Stomach (tissue), 9 donors: ENCODE data around the gene TBC1D10B. TPM values are rescaled to one million over a fixed set of nuclear protein-coding genes. Genes with fewer than 3 reads are reported as not detected.
A peak's percentile ranks its signal among the peaks of the same experiment; 100 is the strongest.

Source experiments
- DNase-seq, 2 donors: peaks; one replicate each; pipeline versions ENCODE4 v3.0.0 to v3.0.0-alpha.2; 2013 to 2019
- H3K27ac ChIP-seq, 5 donors: fragments of 200-600 bp in 4 of 5; sonication (generic) in 4 of 5; one replicate each; pipeline ENCODE4 v1.5.1; 2013 to 2019; ENCODE audit warnings: mild to moderate bottlenecking in 1 of 5, moderate library complexity in 1 of 5
- H3K27me3 ChIP-seq, 3 donors: fragments of 200-600 bp; sonication (generic); one replicate each; pipeline ENCODE4 v1.5.1; 2017 to 2019; ENCODE audit warnings: mixed run types in 1 of 3
- H3K36me3 ChIP-seq, 4 donors: fragments of 200-600 bp; sonication (generic); 1 replicate in 3 of 4; 2 replicates in 1 of 4; pipeline ENCODE4 v1.5.1; 2016 to 2019
- H3K4me1 ChIP-seq, 4 donors: fragments of 200-600 bp; sonication (generic); one replicate each; pipeline ENCODE4 v1.5.1; 2016 to 2019
- H3K4me3 ChIP-seq, 4 donors: fragments of 200-600 bp; sonication (generic) in 3 of 4; one replicate each; pipeline ENCODE4 v1.5.1; 2016 to 2019; ENCODE audit warnings: mild to moderate bottlenecking in 1 of 4
- H3K9me3 ChIP-seq, 4 donors: fragments of 200-600 bp; sonication (generic); one replicate each; pipeline ENCODE4 v1.5.1; 2016 to 2019
- EP300 ChIP-seq: sonication (generic); formaldehyde crosslinking; IDR thresholded peaks from one replicate; pipeline ENCODE4 v1.6.1; 2017; ENCODE audit warnings: antibody characterized with exemption
- POLR2A ChIP-seq, 4 donors: fragments of 450-650 bp; IDR thresholded peaks; one replicate each; pipeline ENCODE4 v1.6.1; 2016; ENCODE audit warnings: antibody characterized with exemption in 4 of 4, control low read depth in 2 of 4, mild to moderate bottlenecking in 1 of 4, moderate library complexity in 1 of 4
- POLR2AphosphoS5 ChIP-seq, 3 donors: sonication (generic); formaldehyde crosslinking; IDR thresholded peaks; one replicate each; pipeline ENCODE4 v1.6.1; 2016; ENCODE audit warnings: antibody characterized with exemption in 3 of 3
- WGBS, 5 donors: extraction: QIAGEN DNeasy Blood & Tissue Kit in 3 of 5; methylation state at CpG; one replicate each; pipeline versions ENCODE4 v1.1.5 to v1.1.7; 2013 to 2018; 5-methylcytosine and 5-hydroxymethylcytosine counted together
- intact Hi-C: fragments of 100-400 bp; cut with DNase I; formaldehyde crosslinking; loops from one replicate; pipeline ENCODE4 v1.15.1; 2023; ENCODE audit warnings: low total_unique reads
- polyA plus RNA-seq, 3 donors: library from polyadenylated mRNA; stranded (reverse); fragments of 200-250 nt; gene quantifications; one replicate each; pipeline ENCODE4 v1.2.3, GENCODE V29; 2013
- total RNA-seq, 5 donors: library from RNA; depleted of rRNA; stranded (reverse); fragments of >200 nt; gene quantifications; one replicate each; pipeline versions ENCODE4 v1.1.0 to v1.2.3, GENCODE V29; 2014 to 2016
- TF ChIP-seq, protein P1 (sequence below), 7 experiments: fragments of 450-650 bp in 4 of 7; fragments of 200-600 bp in 3 of 7; sonication (generic) in 3 of 7; IDR thresholded peaks; one replicate each; pipeline ENCODE4 v1.5.1; 2016 to 2019; ENCODE audit warnings: antibody characterized with exemption in 7 of 7, control low read depth in 2 of 7, mild to moderate bottlenecking in 1 of 7
- donor health status: healthy with polysubstance abuse.
- donor health status: Bipolar disorder and iron deficiency.
- donor health status: healthy.

TBC1D10B gene
- total and polyA plus RNA-seq, 8 donors, result 20.5 to 89.2 (median 27.1) TPM

DNA sequence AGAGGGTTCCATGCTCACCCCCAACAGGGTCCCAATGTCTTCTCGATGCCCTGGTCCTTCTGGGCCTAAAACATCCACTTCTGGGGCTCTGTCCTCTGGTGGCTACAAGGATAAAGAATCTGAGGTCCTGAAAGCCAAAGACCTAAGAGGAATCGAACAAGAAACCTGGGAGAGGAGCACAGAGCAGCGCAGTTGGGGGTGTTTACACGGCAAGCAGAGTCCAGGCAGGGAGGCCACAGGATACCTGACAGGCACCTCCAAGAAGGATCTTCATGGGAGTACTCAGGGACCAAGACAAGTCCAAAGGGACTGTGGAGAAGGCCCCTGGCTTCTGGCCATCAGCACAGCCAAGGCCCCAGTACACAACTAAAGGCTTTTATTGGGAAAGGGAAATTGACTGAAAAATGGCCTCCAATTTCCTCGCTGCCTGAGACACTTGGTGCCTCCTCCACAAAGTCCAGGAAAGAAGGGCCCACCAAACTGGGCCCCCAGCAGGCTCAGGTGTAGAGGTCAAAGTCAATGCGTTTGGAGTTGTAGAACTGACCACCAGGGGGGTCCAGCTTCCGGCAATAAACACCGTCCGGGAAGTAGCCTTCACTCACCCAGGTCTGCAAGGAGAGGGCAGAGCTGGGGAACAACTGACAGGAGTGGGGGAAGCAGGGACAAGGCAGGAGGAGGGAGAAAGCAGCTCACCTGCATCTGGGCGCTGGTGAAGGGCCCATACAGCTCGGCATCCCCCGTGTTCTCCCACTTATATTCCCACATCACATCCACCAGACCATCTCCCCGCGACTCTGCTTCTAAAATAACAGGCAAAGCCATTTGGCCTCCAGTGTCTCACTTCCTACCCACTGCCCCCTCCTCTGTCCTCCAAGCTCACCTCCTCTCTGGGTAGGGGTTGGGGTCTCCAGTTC lies 17.5 kb downstream of the TBC1D10B start:
- Histone ChIP-seq H3K4me3 (peak overlapping the region in 1 of 4 donors; percentile 92), H3K9me3 (no peaks in the 10 kb centered on the region), H3K36me3 (peaks cover 29 to 54% (median 50%) of the 10 kb centered on the region in 4 donors), H3K27ac (peak overlapping the region in 4 of 5 donors; percentile 95 to 98 (median 97)), H3K4me1 (peaks cover 49 to 69% (median 59%) of the 10 kb centered on the region in 4 donors), H3K27me3 (no peaks in the 10 kb centered on the region)
- TF ChIP-seq, protein P1, sequence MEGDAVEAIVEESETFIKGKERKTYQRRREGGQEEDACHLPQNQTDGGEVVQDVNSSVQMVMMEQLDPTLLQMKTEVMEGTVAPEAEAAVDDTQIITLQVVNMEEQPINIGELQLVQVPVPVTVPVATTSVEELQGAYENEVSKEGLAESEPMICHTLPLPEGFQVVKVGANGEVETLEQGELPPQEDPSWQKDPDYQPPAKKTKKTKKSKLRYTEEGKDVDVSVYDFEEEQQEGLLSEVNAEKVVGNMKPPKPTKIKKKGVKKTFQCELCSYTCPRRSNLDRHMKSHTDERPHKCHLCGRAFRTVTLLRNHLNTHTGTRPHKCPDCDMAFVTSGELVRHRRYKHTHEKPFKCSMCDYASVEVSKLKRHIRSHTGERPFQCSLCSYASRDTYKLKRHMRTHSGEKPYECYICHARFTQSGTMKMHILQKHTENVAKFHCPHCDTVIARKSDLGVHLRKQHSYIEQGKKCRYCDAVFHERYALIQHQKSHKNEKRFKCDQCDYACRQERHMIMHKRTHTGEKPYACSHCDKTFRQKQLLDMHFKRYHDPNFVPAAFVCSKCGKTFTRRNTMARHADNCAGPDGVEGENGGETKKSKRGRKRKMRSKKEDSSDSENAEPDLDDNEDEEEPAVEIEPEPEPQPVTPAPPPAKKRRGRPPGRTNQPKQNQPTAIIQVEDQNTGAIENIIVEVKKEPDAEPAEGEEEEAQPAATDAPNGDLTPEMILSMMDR (IDR thresholded peaks at IDR 0.05), result no peak
- no peak for TF ChIP-seq POLR2A (IDR thresholded peaks at IDR 0.05)
- no peak for TF ChIP-seq EP300
- TF ChIP-seq POLR2AphosphoS5 (IDR thresholded peaks at IDR 0.05), result no peak
- intact Hi-C loops, result no loop called here
- 82 to 86% (median 85%) methylated on average over 14 of the region's 14 CpGs for WGBS, 5 donors
- DNase-seq, result no peak

DNA sequence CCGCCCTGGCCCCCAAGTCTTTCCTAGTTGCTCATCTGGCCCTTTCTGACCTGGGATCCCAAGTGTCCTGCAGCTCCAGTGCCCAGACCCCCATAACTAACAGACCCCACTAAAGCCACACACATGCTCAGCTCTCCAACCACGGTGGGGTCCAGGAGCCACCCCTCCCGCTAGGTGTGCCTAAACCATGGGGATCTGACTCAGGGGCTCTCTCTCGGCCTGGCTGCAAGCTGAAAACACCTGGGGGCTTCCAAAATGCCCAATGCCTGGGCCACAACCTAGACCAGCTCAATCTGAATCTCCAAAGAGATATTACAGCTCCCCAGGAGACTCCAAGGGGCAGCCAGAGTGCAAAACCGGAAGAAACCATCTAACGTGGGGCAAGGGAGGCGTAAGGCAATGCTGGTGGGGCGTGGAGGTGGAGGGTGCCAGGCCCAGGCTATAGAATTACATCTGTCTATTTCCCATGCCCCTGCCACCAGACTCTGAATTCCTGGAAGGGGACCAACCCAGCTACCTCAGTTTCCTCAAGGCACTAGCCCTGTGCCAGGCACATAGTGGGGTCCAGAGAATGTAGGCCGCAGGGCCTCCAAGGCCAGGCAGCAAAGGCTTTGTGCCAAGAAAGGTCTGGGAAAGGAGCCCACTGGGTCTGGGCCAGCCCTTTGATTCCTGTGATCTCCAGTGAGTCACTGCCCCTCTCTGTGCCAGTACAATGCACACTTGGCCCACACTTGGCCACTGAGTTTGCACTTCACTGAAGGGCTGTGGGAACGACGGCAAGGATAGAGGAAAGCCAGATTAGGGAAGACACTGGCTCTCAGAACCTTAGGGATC lies 18.5 kb downstream of the TBC1D10B start:
- no peak overlapping the region for H3K4me3 ChIP-seq
- intact Hi-C loops, result no loop called here
- no peaks in the 10 kb centered on the region for H3K9me3 ChIP-seq
- WGBS, 5 donors, result 59 to 65% (median 62%) methylated on average over 11 of the region's 11 CpGs
- H3K27me3 ChIP-seq, result no peaks in the 10 kb centered on the region
- TF ChIP-seq POLR2AphosphoS5 (IDR thresholded peaks at IDR 0.05), result peak in 2 of 3 donors; percentile 66 to 91
- TF ChIP-seq POLR2A (IDR thresholded peaks at IDR 0.05), result no peak
- peaks cover 45 to 60% (median 51%) of the 10 kb centered on the region in 4 donors for H3K4me1 ChIP-seq
- peaks cover 26 to 45% (median 41%) of the 10 kb centered on the region in 4 donors for H3K36me3 ChIP-seq
- peak in 1 of 2 donors; percentile 92 for DNase-seq
- H3K27ac ChIP-seq, result peak overlapping the region in 4 of 5 donors; percentile 95 to 98 (median 97)

DNA sequence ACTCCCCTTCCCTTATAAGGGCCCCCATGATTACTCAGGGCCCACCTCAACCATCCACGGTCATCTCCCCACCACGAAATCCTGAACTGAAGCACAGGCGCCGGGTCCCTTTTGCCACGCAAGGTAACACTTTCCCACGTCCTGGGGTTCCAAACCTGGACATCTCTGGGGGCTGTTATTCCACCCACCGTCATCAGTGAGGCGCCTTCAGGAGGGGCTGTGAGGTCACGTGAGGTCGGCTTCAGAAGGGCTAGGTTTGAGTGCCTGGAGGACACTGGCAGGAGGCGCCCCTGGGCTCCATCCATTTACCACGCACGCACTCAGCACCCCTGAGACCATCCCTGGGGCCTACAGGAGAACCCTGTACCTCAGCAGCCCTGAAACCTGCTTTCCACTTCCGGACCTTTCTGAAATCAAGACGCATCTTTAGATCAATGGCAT lies 19.3 kb downstream of the TBC1D10B start:
- 84 to 93% (median 91%) methylated on average over 13 to 15 of the region's 15 CpGs for WGBS, 5 donors
- H3K27ac ChIP-seq, result peak overlapping the region in 2 of 5 donors; percentile 97 to 98

DNA sequence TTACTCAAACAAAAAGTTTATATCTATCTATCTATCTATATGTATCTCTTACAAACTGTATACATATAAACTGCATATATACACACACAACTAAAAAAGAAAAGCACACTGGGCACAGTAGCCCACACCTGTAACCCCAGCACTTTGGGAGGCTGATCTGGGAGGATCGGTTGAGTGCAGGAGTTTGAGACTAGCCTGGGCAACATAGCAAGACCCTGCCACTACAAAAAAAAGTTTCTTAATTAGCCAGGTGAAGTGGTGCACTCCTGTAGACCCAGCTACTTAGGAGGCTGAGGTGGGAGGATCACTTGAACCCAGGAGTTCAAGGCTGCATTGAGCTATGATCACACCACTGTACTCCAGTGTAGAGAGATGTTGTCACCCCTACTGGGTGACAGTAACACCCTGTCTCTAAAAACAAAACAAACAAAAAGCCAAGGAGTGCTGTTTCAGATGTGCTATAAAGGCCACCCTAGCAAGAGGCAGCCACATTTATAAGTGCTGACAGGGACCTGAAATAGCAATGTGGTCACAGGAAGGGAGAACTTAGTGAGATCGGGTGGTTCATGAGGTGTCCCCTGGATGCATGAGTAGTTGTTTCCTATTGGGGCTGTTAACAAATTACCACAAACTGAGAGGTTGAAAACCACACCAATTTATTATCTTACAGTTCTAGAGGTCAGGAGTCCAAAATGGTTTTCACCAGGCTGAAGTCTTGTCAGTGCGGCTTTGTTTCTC lies 20.0 kb downstream of the TBC1D10B start:
- Histone ChIP-seq H3K27me3 (no peaks in the 10 kb centered on the region), H3K27ac (peak overlapping the region in 2 of 5 donors; percentile 1 to 98), H3K4me1 (peaks cover 31 to 47% (median 38%) of the 10 kb centered on the region in 4 donors), H3K9me3 (no peaks in the 10 kb centered on the region), H3K36me3 (peaks cover 26 to 45% (median 41%) of the 10 kb centered on the region in 4 donors), H3K4me3 (no peak overlapping the region)
- no peak for DNase-seq
- intact Hi-C loops, result no loop called here
- WGBS, 5 donors, result 75 to 88% (median 79%) methylated on average over 3 of the region's 3 CpGs
- TF ChIP-seq POLR2AphosphoS5 (IDR thresholded peaks at IDR 0.05) (no peak), POLR2A (IDR thresholded peaks at IDR 0.05) (no peak), EP300 (no peak)
- TF ChIP-seq, protein P1 (IDR thresholded peaks at IDR 0.05), result no peak

More for the DNA sequence above, 19.3 kb downstream of the TBC1D10B start:
- DNase-seq, result no peak
- H3K4me1 ChIP-seq, result peaks cover 37 to 52% (median 43%) of the 10 kb centered on the region in 4 donors
- intact Hi-C loops, result no loop called here
- peaks cover 26 to 45% (median 41%) of the 10 kb centered on the region in 4 donors for H3K36me3 ChIP-seq
- no peaks in the 10 kb centered on the region for H3K9me3 ChIP-seq
- H3K27me3 ChIP-seq, result no peaks in the 10 kb centered on the region
- TF ChIP-seq POLR2AphosphoS5 (IDR thresholded peaks at IDR 0.05) (no peak), POLR2A (IDR thresholded peaks at IDR 0.05) (no peak), EP300 (no peak)
- TF ChIP-seq, protein P1 (IDR thresholded peaks at IDR 0.05), result no peak
- H3K4me3 ChIP-seq, result no peak overlapping the region
